ENCODE results near the gene C5orf22. TPM values are rescaled to one million over a fixed set of nuclear protein-coding genes. Genes with fewer than 3 reads are reported as not detected.

Gene C5orf22
- total and polyA plus RNA-seq, 2 experiments from 2014 or later: 14.7 to 33.6 TPM

DNA sequence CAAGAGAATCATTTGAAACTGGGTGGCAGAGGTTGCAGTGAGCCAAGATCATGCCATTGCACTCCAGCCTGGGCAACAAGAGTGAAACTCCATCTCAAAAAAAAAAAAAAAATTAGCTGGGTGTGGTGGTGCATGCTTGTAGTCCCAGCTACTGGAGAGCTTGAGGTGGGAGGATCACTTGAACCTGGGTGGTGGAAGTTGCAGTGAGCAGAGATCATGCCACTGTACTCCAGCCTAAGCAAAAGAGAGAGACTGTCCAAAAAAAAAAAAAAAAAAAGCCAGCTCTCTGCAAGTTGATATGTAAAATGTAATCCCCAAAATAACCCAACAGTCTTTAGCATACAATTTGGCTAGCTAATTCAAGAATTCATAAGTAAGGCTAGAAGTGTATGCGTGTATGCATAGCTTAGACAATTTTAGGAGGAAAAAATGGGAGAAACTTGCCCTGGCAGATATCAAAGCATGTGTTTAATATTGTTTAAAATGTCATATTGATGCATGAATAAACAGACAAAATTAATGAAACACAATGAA lies 36.3 kb downstream of the C5orf22 start:
- no peak for DNase-seq (ENCODE audit: low read depth in 1 of 2, low spot score in 1 of 2)
- Histone ChIP-seq H3K4me3 (no peak overlapping the region), H3K27ac (no peak overlapping the region), H3K27me3 (no peaks in the 10 kb centered on the region), H3K9me3 (ENCODE audit: low read depth) (no peaks in the 10 kb centered on the region), H3K4me1 (ENCODE audit: low read depth) (no peaks in the 10 kb centered on the region), H3K36me3 (no peaks in the 10 kb centered on the region)
- TF ChIP-seq, protein P1, sequence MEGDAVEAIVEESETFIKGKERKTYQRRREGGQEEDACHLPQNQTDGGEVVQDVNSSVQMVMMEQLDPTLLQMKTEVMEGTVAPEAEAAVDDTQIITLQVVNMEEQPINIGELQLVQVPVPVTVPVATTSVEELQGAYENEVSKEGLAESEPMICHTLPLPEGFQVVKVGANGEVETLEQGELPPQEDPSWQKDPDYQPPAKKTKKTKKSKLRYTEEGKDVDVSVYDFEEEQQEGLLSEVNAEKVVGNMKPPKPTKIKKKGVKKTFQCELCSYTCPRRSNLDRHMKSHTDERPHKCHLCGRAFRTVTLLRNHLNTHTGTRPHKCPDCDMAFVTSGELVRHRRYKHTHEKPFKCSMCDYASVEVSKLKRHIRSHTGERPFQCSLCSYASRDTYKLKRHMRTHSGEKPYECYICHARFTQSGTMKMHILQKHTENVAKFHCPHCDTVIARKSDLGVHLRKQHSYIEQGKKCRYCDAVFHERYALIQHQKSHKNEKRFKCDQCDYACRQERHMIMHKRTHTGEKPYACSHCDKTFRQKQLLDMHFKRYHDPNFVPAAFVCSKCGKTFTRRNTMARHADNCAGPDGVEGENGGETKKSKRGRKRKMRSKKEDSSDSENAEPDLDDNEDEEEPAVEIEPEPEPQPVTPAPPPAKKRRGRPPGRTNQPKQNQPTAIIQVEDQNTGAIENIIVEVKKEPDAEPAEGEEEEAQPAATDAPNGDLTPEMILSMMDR (IDR thresholded peaks at IDR 0.05; ENCODE audit: low read depth, low read length): no peak

DNA sequence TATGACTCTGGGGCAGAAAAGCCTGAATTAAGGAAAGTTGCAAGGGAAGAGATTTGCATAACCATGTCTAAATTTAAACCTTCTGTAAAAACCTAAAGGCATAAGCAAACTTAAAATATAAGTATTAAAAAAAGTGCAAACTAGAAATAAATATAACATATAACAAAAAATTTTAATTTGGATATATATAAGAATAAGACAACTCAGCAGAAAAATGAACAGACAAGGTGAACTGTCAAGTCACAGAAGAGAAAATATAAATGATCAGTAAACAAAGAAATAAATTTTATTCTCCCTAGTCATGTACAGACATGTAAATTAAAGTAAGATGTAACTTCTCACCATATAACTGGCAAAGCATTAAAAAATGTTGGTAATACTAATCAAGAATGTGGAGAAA lies 37.0 kb downstream of the C5orf22 start:
- Histone ChIP-seq H3K9me3 (ENCODE audit: low read depth) (no peaks in the 10 kb centered on the region), H3K36me3 (no peaks in the 10 kb centered on the region), H3K4me3 (no peak overlapping the region), H3K27ac (no peak overlapping the region), H3K4me1 (ENCODE audit: low read depth) (no peaks in the 10 kb centered on the region), H3K27me3 (no peaks in the 10 kb centered on the region)
- TF ChIP-seq, protein P1 (IDR thresholded peaks at IDR 0.05; ENCODE audit: low read depth, low read length): no peak
- no peak for DNase-seq (ENCODE audit: low read depth in 1 of 2, low spot score in 1 of 2)

DNA sequence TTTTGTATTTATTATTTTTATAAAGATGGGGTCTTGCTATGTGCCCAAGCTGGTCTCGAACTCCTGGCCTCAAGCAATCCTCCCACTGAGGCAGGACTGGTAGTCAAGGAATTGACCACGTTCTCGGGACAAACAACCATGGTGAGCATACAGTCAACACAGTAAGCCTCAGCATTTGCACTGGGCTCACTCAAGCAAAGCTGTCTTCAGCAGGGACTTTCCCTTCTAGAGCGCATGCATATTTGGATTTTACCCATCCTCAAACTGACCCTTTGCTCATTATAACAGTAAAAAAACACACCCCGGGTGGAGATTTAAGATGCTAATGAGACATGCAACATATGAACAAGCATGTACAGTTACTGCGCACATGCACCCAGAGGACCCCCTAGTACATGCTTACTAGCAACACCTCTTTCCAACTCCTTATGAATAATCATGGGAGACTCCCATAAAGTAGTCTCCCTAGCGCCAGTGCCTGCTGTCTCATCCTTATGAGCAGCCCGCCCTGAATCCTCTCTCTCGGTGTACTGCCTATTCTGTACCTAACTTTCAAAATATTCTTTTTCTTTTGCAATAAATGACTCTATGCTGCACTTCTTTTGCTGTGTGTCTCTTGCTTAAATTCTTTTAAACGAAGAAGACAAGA lies 41.5 kb downstream of the C5orf22 start:
- no peak overlapping the region for H3K4me3 ChIP-seq
- H3K9me3 ChIP-seq (ENCODE audit: low read depth): no peaks in the 10 kb centered on the region
- H3K27me3 ChIP-seq: no peaks in the 10 kb centered on the region
- DNase-seq (ENCODE audit: low read depth in 1 of 2, low spot score in 1 of 2): no peak
- H3K36me3 ChIP-seq: no peaks in the 10 kb centered on the region
- TF ChIP-seq, protein P1 (IDR thresholded peaks at IDR 0.05; ENCODE audit: low read depth, low read length): no peak
- H3K4me1 ChIP-seq (ENCODE audit: low read depth): no peaks in the 10 kb centered on the region
- H3K27ac ChIP-seq: no peak overlapping the region

DNA sequence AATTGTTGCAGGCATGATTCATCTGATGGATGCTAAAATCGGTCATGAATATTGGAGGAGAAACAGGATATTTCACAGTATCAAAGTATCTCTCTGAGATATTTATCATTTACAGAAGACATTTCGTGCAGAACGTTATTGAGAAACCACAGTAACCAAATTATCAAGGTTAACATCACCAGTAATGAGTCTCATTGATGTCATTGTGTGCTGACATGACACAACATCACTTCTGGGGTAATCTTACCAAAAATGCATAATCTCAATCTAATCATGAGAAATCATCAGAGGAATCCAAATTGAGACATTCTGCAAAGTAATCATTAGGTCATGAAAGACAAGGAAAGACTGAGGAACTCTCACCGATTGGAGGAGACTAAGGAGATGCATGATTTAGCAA lies 42.7 kb downstream of the C5orf22 start:
- no peaks in the 10 kb centered on the region for H3K4me1 ChIP-seq (ENCODE audit: low read depth)
- TF ChIP-seq, protein P1 (IDR thresholded peaks at IDR 0.05; ENCODE audit: low read depth, low read length): no peak
- no peaks in the 10 kb centered on the region for H3K36me3 ChIP-seq
- no peak overlapping the region for H3K4me3 ChIP-seq
- no peak overlapping the region for H3K27ac ChIP-seq
- no peaks in the 10 kb centered on the region for H3K27me3 ChIP-seq
- no peaks in the 10 kb centered on the region for H3K9me3 ChIP-seq (ENCODE audit: low read depth)
- no peak for DNase-seq (ENCODE audit: low read depth in 1 of 2, low spot score in 1 of 2)

DNA sequence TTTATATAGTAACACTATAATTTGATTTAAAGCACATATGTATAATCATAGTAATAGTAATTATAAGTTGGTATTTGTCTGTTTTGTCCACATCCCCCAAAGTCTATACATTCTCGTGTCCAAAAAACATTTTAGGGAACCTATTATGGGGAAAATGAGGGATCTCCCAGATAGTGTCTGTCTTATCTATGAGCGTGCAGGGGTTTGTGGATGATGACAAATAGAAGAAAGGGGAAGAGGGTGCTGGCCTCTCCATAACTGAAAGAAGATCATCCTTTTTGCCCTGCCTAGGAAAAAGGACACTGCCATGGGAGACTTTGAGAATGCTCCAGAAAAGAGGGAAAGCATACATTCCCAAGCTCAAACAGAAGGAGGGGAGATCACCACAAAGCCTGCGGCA lies 45.3 kb downstream of the C5orf22 start:
- Histone ChIP-seq H3K27me3 (no peaks in the 10 kb centered on the region), H3K36me3 (no peaks in the 10 kb centered on the region), H3K9me3 (ENCODE audit: low read depth) (no peaks in the 10 kb centered on the region), H3K27ac (no peak overlapping the region), H3K4me1 (ENCODE audit: low read depth) (no peaks in the 10 kb centered on the region), H3K4me3 (no peak overlapping the region)
- TF ChIP-seq, protein P1 (IDR thresholded peaks at IDR 0.05; ENCODE audit: low read depth, low read length): no peak
- no peak for DNase-seq (ENCODE audit: low read depth in 1 of 2, low spot score in 1 of 2)
